HL-60 (cell line): Measurements from ENCODE around the gene ALG1L2.
"Not testable (repeated sequence)": the region's sequence is repeated elsewhere in the genome, so short reads cannot be mapped to it uniquely, and the experiment has no call there.

ENCODE experiments used
- POLR2AphosphoS5 ChIP-seq: IDR thresholded peaks from 2 replicates; pipeline ENCODE4 v1.6.1; 2012; ENCODE audit warnings: low read depth
- TF ChIP-seq, protein P1 (sequence below): IDR thresholded peaks from one replicate; pipeline ENCODE4 v1.5.1; 2011; ENCODE audit warnings: low read length, control low read depth, inconsistent platforms; ENCODE audit not compliant: insufficient read depth

DNA sequence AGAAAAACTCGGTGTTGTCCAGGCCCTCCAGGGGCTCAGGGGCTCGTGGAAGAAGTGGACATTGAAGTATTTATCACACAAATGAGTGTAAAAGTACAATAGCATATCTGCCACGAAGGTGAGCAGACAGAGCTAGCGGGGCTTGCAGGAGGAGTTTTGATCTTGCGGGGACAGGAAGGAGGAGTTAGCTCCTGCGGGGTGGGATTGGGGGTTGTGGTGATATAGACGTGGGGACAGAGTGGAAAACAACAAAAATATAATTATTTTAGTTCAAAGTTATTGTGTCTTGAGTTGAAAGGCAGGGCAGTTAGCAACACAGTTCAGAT, 31.1 kb downstream of the ALG1L2 start:
- TF ChIP-seq, protein P1, sequence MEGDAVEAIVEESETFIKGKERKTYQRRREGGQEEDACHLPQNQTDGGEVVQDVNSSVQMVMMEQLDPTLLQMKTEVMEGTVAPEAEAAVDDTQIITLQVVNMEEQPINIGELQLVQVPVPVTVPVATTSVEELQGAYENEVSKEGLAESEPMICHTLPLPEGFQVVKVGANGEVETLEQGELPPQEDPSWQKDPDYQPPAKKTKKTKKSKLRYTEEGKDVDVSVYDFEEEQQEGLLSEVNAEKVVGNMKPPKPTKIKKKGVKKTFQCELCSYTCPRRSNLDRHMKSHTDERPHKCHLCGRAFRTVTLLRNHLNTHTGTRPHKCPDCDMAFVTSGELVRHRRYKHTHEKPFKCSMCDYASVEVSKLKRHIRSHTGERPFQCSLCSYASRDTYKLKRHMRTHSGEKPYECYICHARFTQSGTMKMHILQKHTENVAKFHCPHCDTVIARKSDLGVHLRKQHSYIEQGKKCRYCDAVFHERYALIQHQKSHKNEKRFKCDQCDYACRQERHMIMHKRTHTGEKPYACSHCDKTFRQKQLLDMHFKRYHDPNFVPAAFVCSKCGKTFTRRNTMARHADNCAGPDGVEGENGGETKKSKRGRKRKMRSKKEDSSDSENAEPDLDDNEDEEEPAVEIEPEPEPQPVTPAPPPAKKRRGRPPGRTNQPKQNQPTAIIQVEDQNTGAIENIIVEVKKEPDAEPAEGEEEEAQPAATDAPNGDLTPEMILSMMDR: not testable (repeated sequence)
- TF ChIP-seq POLR2AphosphoS5: not testable (repeated sequence)
